GM13977 (cell line): ENCODE data around the gene MRPL19.

ENCODE experiments used
- DNase-seq: peaks from one replicate; pipeline ENCODE4 v3.0.0; 2012; ENCODE audit warnings: low spot score
- in situ Hi-C: fragments of 300-500 bp; cut with MboI; formaldehyde crosslinking; loops from one replicate; pipeline ENCODE4 v1.12.0; 2022; ENCODE audit warnings: low sequenced_read_pairs, low pct_unique_long_range_greater_than_20kb, mixed read lengths, inconsistent platforms; ENCODE audit not compliant: unreplicated experiment
- TF ChIP-seq, protein P1 (sequence below): IDR thresholded peaks from 2 replicates; pipeline ENCODE4 v1.5.1; 2012; ENCODE audit warnings: mild to moderate bottlenecking, control low read depth; ENCODE audit not compliant: insufficient read depth; ENCODE audit errors: extremely low read depth, missing control alignments

The MRPL19 gene

DNA sequence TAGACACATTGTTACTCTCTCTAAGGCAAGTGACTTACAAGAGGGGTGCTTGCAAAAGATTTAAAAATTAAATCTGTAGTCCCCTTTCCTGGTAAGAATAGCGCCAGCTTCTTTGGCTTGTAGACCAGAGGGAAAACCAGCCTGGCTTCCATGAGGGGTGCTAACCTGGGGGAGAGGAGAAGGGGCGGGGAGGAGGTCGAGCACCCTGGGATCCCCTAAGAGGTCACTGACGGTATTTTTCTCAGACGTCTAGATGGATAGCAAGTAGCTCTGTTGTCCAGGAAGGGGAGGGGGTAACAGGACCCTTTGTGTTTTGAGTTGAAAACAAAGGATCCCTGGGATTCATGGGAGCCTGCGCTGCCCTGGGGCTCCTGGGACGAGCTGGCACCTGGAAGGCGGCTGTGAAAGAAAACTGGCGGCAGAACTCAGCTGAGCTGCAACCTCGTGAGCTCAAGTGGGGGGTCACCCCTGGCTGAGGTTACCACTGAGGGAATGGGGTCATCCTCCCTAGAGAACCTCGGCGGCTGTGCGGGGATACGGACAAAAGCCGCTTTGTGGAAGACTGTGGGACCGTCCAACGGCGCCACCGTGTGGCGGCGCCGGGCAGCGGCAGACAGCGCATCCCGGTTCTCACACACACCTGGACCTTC is 37.8 kb upstream of the MRPL19 start:
- TF ChIP-seq, protein P1, sequence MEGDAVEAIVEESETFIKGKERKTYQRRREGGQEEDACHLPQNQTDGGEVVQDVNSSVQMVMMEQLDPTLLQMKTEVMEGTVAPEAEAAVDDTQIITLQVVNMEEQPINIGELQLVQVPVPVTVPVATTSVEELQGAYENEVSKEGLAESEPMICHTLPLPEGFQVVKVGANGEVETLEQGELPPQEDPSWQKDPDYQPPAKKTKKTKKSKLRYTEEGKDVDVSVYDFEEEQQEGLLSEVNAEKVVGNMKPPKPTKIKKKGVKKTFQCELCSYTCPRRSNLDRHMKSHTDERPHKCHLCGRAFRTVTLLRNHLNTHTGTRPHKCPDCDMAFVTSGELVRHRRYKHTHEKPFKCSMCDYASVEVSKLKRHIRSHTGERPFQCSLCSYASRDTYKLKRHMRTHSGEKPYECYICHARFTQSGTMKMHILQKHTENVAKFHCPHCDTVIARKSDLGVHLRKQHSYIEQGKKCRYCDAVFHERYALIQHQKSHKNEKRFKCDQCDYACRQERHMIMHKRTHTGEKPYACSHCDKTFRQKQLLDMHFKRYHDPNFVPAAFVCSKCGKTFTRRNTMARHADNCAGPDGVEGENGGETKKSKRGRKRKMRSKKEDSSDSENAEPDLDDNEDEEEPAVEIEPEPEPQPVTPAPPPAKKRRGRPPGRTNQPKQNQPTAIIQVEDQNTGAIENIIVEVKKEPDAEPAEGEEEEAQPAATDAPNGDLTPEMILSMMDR, result peak; percentile 94
- in situ Hi-C loops, result loop anchor here (25.0 kb wide), 3 partner anchors 147 to 697 kb away; no protein-coding TSS in a partner anchor
- peak; percentile 79 for DNase-seq

DNA sequence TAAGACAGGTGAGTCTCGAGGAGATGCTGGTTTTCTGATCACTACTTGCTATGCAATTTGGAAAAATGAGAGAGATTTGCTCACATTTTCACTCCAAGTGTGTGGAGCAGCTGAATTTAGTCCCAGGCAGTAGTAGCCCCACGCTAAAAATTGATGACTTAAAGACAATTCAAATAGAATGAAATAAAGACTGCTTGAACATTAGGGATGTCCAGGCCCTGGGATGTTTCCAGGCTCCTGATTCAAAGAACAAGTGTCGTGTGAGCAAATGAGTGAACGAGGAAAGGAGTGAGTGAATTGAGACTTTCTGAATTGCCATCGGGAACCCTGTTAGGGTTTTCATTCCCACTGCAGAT is 37.3 kb upstream of the MRPL19 start:
- in situ Hi-C loops, result loop anchor here (25.0 kb wide), 3 partner anchors 147 to 697 kb away; no protein-coding TSS in a partner anchor

DNA sequence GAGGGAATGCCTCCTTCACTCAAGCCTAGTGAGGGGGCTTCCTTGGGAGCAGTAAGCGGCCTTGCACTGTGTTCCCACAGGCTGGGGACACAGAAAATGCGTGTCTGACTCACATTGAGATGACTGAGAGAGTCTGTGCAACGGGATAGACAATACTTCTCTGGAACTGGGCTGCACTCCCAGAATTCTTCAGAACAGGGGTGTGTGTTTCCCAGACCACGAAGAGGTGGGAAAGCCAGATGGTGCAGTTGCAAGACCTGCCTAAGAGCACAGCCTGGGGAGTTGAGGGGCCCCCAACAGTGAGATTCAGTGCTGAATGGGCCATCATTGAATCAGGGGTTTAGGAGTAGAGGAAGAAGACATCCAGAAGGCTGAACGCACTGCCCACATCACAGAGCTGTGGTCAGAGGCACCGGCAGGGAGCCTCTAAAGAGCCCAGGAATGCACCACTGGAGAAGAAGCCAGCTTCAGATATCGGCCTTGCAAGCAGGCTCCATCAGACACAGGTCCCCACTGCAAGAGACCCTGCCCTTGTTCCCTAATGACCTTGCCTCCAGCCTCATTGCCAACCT is 36.6 kb upstream of the MRPL19 start:
- in situ Hi-C loops, result loop anchor here (25.0 kb wide), 3 partner anchors 148 to 698 kb away; no protein-coding TSS in a partner anchor
- DNase-seq, result no peak
- TF ChIP-seq, protein P1, result no peak

More for the DNA sequence above, 37.3 kb upstream of the MRPL19 start:
- DNase-seq, result no peak
- TF ChIP-seq, protein P1, result peak; percentile 19

DNA sequence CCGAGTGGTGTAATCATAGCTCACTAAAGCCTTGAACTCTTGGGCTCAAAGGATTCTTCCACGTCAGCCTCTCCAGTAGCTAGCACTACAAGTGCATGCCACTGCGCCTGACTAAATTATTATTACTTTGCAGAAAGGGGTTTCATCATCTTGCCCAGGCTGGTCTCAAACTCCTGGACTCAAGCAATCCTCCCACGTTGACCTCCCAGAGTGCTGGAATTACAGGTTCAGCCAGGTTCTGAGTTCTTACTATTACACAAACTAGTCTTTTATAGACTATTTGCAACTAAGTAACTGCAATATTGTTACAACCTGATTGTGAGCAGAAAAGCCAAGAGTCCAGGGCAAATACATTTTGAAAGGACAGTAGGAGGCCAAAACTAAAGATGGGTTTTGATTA is 35.9 kb upstream of the MRPL19 start:
- DNase-seq, result no peak
- in situ Hi-C loops, result loop anchor here (25.0 kb wide), 3 partner anchors 148 to 698 kb away; no protein-coding TSS in a partner anchor

DNA sequence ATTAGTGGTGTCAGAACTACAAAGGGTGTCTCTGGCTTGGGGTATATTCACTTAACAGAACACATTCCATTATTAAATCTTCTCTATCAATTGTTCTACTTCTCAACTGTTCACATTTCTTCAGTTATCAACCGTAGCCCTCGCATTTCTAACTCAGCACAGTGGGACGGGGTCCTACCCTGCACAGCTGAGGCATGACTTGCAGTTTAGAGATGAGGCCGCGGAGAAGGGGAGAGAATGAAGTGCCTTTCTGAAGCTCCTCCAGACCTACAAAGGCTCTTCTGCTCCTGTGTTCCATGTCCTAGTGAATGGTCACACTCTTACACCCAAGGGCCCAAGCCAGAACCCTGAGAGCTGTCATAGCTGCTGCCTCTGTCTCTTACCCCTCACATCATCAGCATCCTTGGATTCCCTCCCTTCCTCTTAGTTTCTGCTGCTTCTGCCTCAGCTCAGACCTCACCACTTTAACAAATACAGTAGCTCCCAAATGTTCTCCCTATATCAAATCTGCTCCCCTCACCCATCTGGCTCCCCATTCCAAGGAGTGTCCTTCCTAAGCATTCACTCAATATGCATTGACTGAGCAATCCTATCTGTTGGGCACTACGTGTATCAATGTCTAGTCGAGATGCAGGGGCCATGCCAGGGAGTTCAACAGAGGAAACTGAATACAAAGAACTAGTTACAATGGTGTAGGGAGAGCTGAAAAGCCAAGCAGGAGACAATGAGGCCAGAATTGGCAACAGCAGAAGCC is 34.3 kb upstream of the MRPL19 start:
- in situ Hi-C loops, result loop anchor here (25.0 kb wide), 3 partner anchors 150 to 700 kb away; no protein-coding TSS in a partner anchor
- no peak for DNase-seq
- TF ChIP-seq, protein P1, result no peak

More for the DNA sequence above, 35.9 kb upstream of the MRPL19 start:
- TF ChIP-seq, protein P1, result no peak

DNA sequence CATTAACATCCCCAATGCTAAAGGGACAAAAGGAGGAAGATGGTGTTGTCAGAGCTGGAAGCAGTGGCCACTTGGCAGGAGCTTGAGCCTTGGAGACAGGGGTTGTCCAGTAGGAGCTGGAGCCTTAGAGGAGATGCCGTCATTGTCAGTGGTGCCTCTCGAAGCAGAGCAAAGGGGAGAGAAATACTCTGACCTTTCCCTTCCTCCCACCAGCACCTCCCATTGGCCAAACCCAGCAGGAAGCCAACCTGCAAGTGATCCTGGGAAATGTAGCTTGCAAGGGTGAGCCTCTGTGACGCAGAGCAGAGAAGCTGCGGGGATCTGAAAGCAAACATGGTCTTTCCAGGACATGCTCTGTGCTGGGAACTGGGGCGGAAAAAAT is 33.7 kb upstream of the MRPL19 start:
- TF ChIP-seq, protein P1, result no peak
- no peak for DNase-seq
- in situ Hi-C loops, result loop anchor here (25.0 kb wide), 3 partner anchors 151 to 701 kb away; no protein-coding TSS in a partner anchor
